HepG2 (cell line): Measurements from ENCODE around the gene CACNA1C. TPM values are rescaled to one million over a fixed set of nuclear protein-coding genes. Genes with fewer than 3 reads are reported as not detected.

ENCODE experiments used
- ATAC-seq: fragments of 200-7000 bp; cut with Tn5 transposase; 3 replicates; pipeline ENCODE4 v1.9.1; 2020; ENCODE audit warnings: mild to moderate bottlenecking, moderate library complexity
- BruUV-seq: library from RNA; stranded (reverse); fragments of 400-500 nt; replicated peaks from 2 replicates; lab custom pipeline; 2021; lab: Mats Ljungman, UMichigan
- CTCF ChIA-PET: fragments of 300-600 bp; formaldehyde crosslinking; extraction: SDS; loops from one replicate; lab custom pipeline; 2021; ENCODE audit warnings: low total read pairs, inconsistent platforms, low intra/inter-chr PET ratio; lab: Yijun Ruan, JAX
- POLR2A ChIA-PET: fragments of 350-600 bp; sonication (Branson Sonifier 250); formaldehyde crosslinking; loops from one replicate; lab custom pipeline; 2020; ENCODE audit warnings: antibody characterized with exemption, inconsistent platforms; lab: Yijun Ruan, JAX
- DNase-seq: peaks from one replicate; pipeline ENCODE4 v3.0.0-alpha.2; 2015; ENCODE audit warnings: low spot score
- FAIRE-seq: peaks from 3 replicates; lab custom pipeline; 2011; peaks lifted over from hg19 to GRCh38; lab: Jason Lieb, UNC
- H2AFZ ChIP-seq: one replicate; pipeline ENCODE4 v1.6.1; 2011; ENCODE audit warnings: low read length, inconsistent platforms
- H3K27ac ChIP-seq: fragments of 300-600 bp; 3 replicates; pipeline ENCODE4 v1.8.0; 2011; ENCODE audit warnings: mixed run types, mild to moderate bottlenecking, mixed read lengths, low read length, inconsistent platforms; ENCODE audit not compliant: insufficient read depth; ENCODE audit errors: extremely low read length
- H3K27me3 ChIP-seq, 2 experiments: fragments of 200-600 bp in 1 of 2; 2 replicates in 1 of 2; 3 replicates in 1 of 2; pipeline versions ENCODE4 v1.6.0 to v1.8.0; 2011; ENCODE audit warnings: low read length in 2 of 2, mild to moderate bottlenecking in 2 of 2, moderate library complexity in 2 of 2, inconsistent platforms in 1 of 2; ENCODE audit not compliant: insufficient read depth in 2 of 2, control insufficient read depth in 1 of 2
- H3K36me3 ChIP-seq, 2 experiments: fragments of 200-600 bp in 1 of 2; replicated peaks in 1 of 2; 2 replicates in 1 of 2; 3 replicates in 1 of 2; pipeline versions ENCODE4 v1.5.1 to v1.8.0; 2011; ENCODE audit warnings: low read length in 2 of 2, inconsistent platforms in 1 of 2; ENCODE audit not compliant: insufficient read depth in 2 of 2, control insufficient read depth in 1 of 2
- H3K4me1 ChIP-seq: 2 replicates; pipeline ENCODE4 v1.5.1; 2012; ENCODE audit warnings: low read length, inconsistent platforms; ENCODE audit not compliant: insufficient read depth
- H3K4me2 ChIP-seq: 2 replicates; pipeline ENCODE4 v1.6.0; 2011; ENCODE audit warnings: low read depth, low read length, inconsistent platforms
- H3K4me3 ChIP-seq, 3 experiments: fragments of 200-600 bp in 1 of 3; sonication (generic), shearing (Covaris generic) in 1 of 3; replicated peaks in 1 of 3; 2 replicates each; pipeline ENCODE4 v1.5.1; 2011 to 2016; ENCODE audit warnings: low read length in 3 of 3, inconsistent platforms in 2 of 3, low read depth in 2 of 3, mild to moderate bottlenecking in 2 of 3, control low read depth in 1 of 3, mixed read lengths in 1 of 3; ENCODE audit not compliant: insufficient read depth in 1 of 3
- H3K79me2 ChIP-seq: one replicate; pipeline ENCODE4 v1.6.1; 2011; ENCODE audit warnings: low read length, inconsistent platforms; ENCODE audit not compliant: insufficient read depth
- H3K9ac ChIP-seq: 2 replicates; pipeline ENCODE4 v1.6.0; 2011; ENCODE audit warnings: mild to moderate bottlenecking, low read depth, low read length, inconsistent platforms; ENCODE audit not compliant: insufficient read depth
- H3K9me3 ChIP-seq: 2 replicates; pipeline ENCODE4 v1.5.1; 2012; ENCODE audit warnings: mild to moderate bottlenecking, low read length
- H4K20me1 ChIP-seq: 2 replicates; pipeline ENCODE4 v1.6.0; 2011; ENCODE audit warnings: inconsistent platforms, mild to moderate bottlenecking, low read length, moderate library complexity; ENCODE audit not compliant: insufficient read depth
- FOXM1 ChIP-seq: sonication (generic); formaldehyde crosslinking; IDR thresholded peaks from 2 replicates; pipeline ENCODE4 v1.5.0; 2020; ENCODE audit warnings: missing genetic modification reagents
- FOXO1 ChIP-seq: sonication (generic); formaldehyde crosslinking; IDR thresholded peaks from 2 replicates; pipeline ENCODE4 v1.4.0; 2020; ENCODE audit warnings: missing genetic modification reagents
- KDM5A ChIP-seq: fragments of 200-600 bp; sonication (generic); IDR thresholded peaks from 2 replicates; pipeline ENCODE4 v1.7.0; 2018; ENCODE audit warnings: antibody characterized with exemption, mild to moderate bottlenecking, low read length, borderline replicate concordance
- MTF2 ChIP-seq: sonication (generic); formaldehyde crosslinking; IDR thresholded peaks from 2 replicates; pipeline ENCODE4 v1.5.0; 2020; ENCODE audit warnings: missing genetic modification reagents, borderline replicate concordance
- XBP1 ChIP-seq: sonication (generic); formaldehyde crosslinking; IDR thresholded peaks from 2 replicates; pipeline ENCODE4 v1.5.0; 2020; ENCODE audit warnings: missing genetic modification reagents
- ZFP62 ChIP-seq: sonication (generic); formaldehyde crosslinking; IDR thresholded peaks from 2 replicates; pipeline ENCODE4 v1.4.0; 2020; ENCODE audit warnings: missing genetic modification reagents
- ZNF205 ChIP-seq: IDR thresholded peaks from 2 replicates; pipeline ENCODE4 v1.6.1; 2018; ENCODE audit warnings: missing biosample characterization, missing genetic modification reagents
- ZNF292 ChIP-seq: sonication (generic); formaldehyde crosslinking; IDR thresholded peaks from 2 replicates; pipeline ENCODE4 v1.8.1; 2022; ENCODE audit warnings: mild to moderate bottlenecking, low read depth, missing genetic modification reagents, borderline replicate concordance
- ZNF44 ChIP-seq: sonication (generic); formaldehyde crosslinking; IDR thresholded peaks from 2 replicates; pipeline ENCODE4 v1.5.1; 2020; ENCODE audit warnings: mild to moderate bottlenecking, missing genetic modification reagents
- WGBS: methylation state at CpG from one replicate; pipeline ENCODE4 v1.1.6; 2017; ENCODE audit warnings: low lambda C conversion rate; 5-methylcytosine and 5-hydroxymethylcytosine counted together
- in situ Hi-C: cut with HindIII; loops from 2 replicates; pipeline ENCODE4 v1.10.0; 2017; ENCODE audit warnings: low pct_unique_long_range_greater_than_20kb; ENCODE audit not compliant: extremely low pct_ligation_motif_present
- intact Hi-C: fragments of 100-400 bp; cut with micrococcal nuclease; formaldehyde crosslinking; loops from one replicate; pipeline ENCODE4 v1.10.0; 2022; ENCODE audit not compliant: unreplicated experiment
- polyA plus RNA-seq, 8 experiments: library from polyadenylated mRNA; depleted of rRNA in 3 of 8; stranded (reverse) in 7 of 8; unstranded in 1 of 8; fragments of >200 nt; fragmentation: Illumina TruSeq in 4 of 8; extraction: Trizol in 4 of 8; gene quantifications; 2 replicates each; pipeline versions ENCODE4 v1.2.1 to v1.2.3, GENCODE V29; 2011 to 2016; ENCODE audit warnings: low read depth in 4 of 8, missing spikeins in 1 of 8, mixed read lengths in 1 of 8; ENCODE audit not compliant: insufficient read depth in 1 of 8
- total RNA-seq, 5 experiments: library from RNA; depleted of rRNA; stranded (reverse); fragments of >200 nt; fragmentation: Illumina TruSeq; extraction: Trizol; gene quantifications; 2 replicates each; pipeline ENCODE4 v1.2.3, GENCODE V29; 2016; ENCODE audit warnings: low read depth in 1 of 5
- TF ChIP-seq, protein P1 (sequence below): sonication (generic); formaldehyde crosslinking; IDR thresholded peaks from 2 replicates; pipeline ENCODE4 v1.4.0; 2020; ENCODE audit warnings: mild to moderate bottlenecking, low read depth, missing genetic modification reagents
- TF ChIP-seq, protein P2 (sequence below): sonication (generic); formaldehyde crosslinking; IDR thresholded peaks from 2 replicates; pipeline ENCODE4 v1.4.0; 2020; ENCODE audit warnings: missing genetic modification reagents
- TF ChIP-seq, protein P3 (sequence below): sonication (generic); formaldehyde crosslinking; IDR thresholded peaks from 2 replicates; pipeline ENCODE4 v1.5.1; 2020; ENCODE audit warnings: mild to moderate bottlenecking, missing genetic modification reagents, moderate library complexity
- TF ChIP-seq, protein P4 (sequence below): sonication (generic); formaldehyde crosslinking; IDR thresholded peaks from 2 replicates; pipeline ENCODE4 v1.5.0; 2020; ENCODE audit warnings: mild to moderate bottlenecking, missing genetic modification reagents

CACNA1C gene
- total and polyA plus RNA-seq, 2 of the 13 experiments (the other 11 are each of a cell fraction or from before 2014, with no cell fraction given) = not detected

DNA sequence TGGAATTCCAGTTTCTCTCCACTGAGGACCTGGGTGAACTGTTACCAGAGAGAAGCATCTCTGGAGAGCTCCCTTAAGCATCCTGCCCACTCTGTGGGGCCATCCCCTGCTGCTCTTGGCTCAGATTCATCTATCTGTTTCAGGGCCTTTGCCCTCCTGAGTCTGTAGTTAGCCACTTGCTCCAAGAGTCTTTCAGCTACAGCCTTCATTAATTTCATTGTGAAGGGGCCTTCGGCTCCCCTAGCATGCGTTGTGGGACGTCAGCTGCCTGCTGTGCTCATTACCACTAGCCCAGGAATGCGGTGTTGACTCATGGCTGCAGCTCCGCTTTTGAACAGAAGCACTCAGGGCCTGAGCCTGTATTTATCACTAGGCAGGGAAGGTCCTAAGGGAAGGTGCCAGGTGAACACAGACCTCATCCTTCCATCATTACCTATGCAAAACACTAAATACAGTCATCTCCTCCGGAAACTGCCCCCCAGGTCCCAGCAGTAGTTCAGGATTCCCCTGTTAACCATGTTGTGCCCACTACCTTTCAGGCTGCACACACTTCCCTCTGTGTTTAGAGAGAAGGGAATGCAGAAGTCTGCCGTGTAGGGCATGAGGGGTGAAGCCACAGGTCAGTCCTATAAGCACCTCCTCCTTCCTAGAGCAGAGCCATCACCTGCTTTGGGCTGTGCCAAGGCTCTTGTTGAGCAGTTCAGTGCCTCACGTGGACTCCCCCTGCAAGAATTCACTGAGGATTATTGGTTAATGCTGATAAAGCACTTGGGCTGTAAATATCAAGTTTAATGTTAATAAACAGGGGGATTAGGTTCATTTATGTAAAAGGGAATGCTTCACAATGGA lies 191.4 kb downstream of the CACNA1C start:
- Histone ChIP-seq H3K27me3 (peaks cover 0 to 2% of the 10 kb centered on the region in 2 experiments; a peak in 3 of 5 replicates), H3K9me3 (no peaks in the 10 kb centered on the region), H3K4me2 (peak overlapping the region; percentile 76), H3K4me3 (peak overlapping the region in 1 of 3 experiments; percentile 52; a peak in 2 of 6 replicates), H3K9ac (peak overlapping the region; percentile 41), H3K79me2 (no peaks in the 10 kb centered on the region), H2AFZ (peak overlapping the region; percentile 15), H3K36me3 (no peaks in the 10 kb centered on the region), H4K20me1 (no peaks in the 10 kb centered on the region), H3K27ac (no peak overlapping the region), H3K4me1 (peaks cover 59% of the 10 kb centered on the region)
- in situ Hi-C loops (no loop called here), intact Hi-C loops (no loop called here)
- FAIRE-seq (no peak), DNase-seq (peak; percentile 50), ATAC-seq (peak; percentile 75)
- 3% methylated on average over 5 of the region's 8 CpGs for WGBS
- no TSS peak for BruUV-seq
- ChIA-PET POLR2A (no interaction called here), CTCF (no interaction called here)
- TF ChIP-seq ZNF292 = peak; percentile 46; the same call in 1 of the 2 replicates
- TF ChIP-seq, protein P1, sequence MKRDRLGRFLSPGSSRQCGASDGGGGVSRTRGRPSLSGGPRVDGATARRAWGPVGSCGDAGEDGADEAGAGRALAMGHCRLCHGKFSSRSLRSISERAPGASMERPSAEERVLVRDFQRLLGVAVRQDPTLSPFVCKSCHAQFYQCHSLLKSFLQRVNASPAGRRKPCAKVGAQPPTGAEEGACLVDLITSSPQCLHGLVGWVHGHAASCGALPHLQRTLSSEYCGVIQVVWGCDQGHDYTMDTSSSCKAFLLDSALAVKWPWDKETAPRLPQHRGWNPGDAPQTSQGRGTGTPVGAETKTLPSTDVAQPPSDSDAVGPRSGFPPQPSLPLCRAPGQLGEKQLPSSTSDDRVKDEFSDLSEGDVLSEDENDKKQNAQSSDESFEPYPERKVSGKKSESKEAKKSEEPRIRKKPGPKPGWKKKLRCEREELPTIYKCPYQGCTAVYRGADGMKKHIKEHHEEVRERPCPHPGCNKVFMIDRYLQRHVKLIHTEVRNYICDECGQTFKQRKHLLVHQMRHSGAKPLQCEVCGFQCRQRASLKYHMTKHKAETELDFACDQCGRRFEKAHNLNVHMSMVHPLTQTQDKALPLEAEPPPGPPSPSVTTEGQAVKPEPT (CRISPR knock-in tag) = no peak
- TF ChIP-seq, protein P2, sequence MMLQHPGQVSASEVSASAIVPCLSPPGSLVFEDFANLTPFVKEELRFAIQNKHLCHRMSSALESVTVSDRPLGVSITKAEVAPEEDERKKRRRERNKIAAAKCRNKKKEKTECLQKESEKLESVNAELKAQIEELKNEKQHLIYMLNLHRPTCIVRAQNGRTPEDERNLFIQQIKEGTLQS (CRISPR knock-in tag) = no peak
- TF ChIP-seq, protein P3, sequence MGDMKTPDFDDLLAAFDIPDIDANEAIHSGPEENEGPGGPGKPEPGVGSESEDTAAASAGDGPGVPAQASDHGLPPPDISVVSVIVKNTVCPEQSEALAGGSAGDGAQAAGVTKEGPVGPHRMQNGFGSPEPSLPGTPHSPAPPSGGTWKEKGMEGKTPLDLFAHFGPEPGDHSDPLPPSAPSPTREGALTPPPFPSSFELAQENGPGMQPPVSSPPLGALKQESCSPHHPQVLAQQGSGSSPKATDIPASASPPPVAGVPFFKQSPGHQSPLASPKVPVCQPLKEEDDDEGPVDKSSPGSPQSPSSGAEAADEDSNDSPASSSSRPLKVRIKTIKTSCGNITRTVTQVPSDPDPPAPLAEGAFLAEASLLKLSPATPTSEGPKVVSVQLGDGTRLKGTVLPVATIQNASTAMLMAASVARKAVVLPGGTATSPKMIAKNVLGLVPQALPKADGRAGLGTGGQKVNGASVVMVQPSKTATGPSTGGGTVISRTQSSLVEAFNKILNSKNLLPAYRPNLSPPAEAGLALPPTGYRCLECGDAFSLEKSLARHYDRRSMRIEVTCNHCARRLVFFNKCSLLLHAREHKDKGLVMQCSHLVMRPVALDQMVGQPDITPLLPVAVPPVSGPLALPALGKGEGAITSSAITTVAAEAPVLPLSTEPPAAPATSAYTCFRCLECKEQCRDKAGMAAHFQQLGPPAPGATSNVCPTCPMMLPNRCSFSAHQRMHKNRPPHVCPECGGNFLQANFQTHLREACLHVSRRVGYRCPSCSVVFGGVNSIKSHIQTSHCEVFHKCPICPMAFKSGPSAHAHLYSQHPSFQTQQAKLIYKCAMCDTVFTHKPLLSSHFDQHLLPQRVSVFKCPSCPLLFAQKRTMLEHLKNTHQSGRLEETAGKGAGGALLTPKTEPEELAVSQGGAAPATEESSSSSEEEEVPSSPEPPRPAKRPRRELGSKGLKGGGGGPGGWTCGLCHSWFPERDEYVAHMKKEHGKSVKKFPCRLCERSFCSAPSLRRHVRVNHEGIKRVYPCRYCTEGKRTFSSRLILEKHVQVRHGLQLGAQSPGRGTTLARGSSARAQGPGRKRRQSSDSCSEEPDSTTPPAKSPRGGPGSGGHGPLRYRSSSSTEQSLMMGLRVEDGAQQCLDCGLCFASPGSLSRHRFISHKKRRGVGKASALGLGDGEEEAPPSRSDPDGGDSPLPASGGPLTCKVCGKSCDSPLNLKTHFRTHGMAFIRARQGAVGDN (CRISPR knock-in tag) = peak; percentile 54
- TF ChIP-seq, protein P4, sequence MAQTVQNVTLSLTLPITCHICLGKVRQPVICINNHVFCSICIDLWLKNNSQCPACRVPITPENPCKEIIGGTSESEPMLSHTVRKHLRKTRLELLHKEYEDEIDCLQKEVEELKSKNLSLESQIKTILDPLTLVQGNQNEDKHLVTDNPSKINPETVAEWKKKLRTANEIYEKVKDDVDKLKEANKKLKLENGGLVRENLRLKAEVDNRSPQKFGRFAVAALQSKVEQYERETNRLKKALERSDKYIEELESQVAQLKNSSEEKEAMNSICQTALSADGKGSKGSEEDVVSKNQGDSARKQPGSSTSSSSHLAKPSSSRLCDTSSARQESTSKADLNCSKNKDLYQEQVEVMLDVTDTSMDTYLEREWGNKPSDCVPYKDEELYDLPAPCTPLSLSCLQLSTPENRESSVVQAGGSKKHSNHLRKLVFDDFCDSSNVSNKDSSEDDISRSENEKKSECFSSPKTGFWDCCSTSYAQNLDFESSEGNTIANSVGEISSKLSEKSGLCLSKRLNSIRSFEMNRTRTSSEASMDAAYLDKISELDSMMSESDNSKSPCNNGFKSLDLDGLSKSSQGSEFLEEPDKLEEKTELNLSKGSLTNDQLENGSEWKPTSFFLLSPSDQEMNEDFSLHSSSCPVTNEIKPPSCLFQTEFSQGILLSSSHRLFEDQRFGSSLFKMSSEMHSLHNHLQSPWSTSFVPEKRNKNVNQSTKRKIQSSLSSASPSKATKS (CRISPR knock-in tag) = no peak
- TF ChIP-seq FOXO1 (CRISPR knock-in tag) = peak; percentile 14; the same call in 1 of the 2 replicates
- TF ChIP-seq ZNF205 = no peak
- no peak for TF ChIP-seq ZFP62 (CRISPR knock-in tag)
- TF ChIP-seq FOXM1 (CRISPR knock-in tag) = no peak
- TF ChIP-seq XBP1 (CRISPR knock-in tag) = no peak
- TF ChIP-seq MTF2 (CRISPR knock-in tag) = no peak
- no peak for TF ChIP-seq KDM5A
- no peak for TF ChIP-seq ZNF44
